Measurements from ENCODE around the gene GAS2L2. TPM values are rescaled to one million over a fixed set of nuclear protein-coding genes. Genes with fewer than 3 reads are reported as not detected.

Gene GAS2L2
- total and polyA plus RNA-seq, 7 donors: 0.06 TPM; not detected in 6

GRCh38 chr17:35728551-35728950 lies 24.5 kb downstream of the GAS2L2 start:
- no peak overlapping the region for H3K4me3 ChIP-seq
- peaks cover 0 to 24% (median 14%) of the 10 kb centered on the region in 4 donors for H3K36me3 ChIP-seq
- no peak overlapping the region for H3K27ac ChIP-seq
- H3K27me3 ChIP-seq: no peaks in the 10 kb centered on the region
- H3K4me1 ChIP-seq: peaks cover 0 to 43% (median 36%) of the 10 kb centered on the region in 4 donors
- TF ChIP-seq CTCF (IDR thresholded peaks at IDR 0.05) (no peak), POLR2AphosphoS5 (IDR thresholded peaks at IDR 0.05) (no peak), EP300 (IDR thresholded peaks at IDR 0.05) (no peak), POLR2A (IDR thresholded peaks at IDR 0.05) (no peak)
- intact Hi-C loops (cut with DNase I): no loop called here
- no peak for DNase-seq
- no peaks in the 10 kb centered on the region for H3K9me3 ChIP-seq
- WGBS, 2 donors: 94 to 96% methylated on average over 3 of the region's 3 CpGs

DNA sequence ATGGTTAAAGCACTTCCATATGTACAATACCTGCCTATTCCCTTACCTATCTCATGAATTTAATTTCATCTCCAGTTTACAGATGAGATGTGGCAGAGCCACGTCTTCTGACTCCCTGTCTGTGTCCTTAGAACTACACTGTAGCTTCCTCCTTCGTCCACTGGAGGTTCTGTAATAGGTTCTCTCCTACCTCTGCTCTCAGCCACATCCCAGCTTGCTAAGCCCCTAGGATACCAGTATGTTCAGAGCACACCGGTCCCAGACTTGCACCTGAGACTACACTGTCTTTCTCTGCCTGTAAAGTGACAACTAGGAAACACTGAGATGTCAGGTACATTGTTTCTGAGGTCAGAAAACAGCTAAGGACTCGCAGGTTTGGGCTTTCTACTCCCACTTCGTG lies 25.4 kb downstream of the GAS2L2 start:
- Histone ChIP-seq H3K36me3 (peaks cover 0 to 32% (median 16%) of the 10 kb centered on the region in 4 donors), H3K4me3 (no peak overlapping the region), H3K27me3 (no peaks in the 10 kb centered on the region), H3K9me3 (no peaks in the 10 kb centered on the region), H3K4me1 (peaks cover 0 to 42% (median 35%) of the 10 kb centered on the region in 4 donors), H3K27ac (peak overlapping the region in 1 of 4 donors; percentile 71)
- no peak for DNase-seq
- 73 to 89% methylated on average over 5 of the region's 5 CpGs for WGBS, 2 donors
- TF ChIP-seq POLR2A (IDR thresholded peaks at IDR 0.05) (no peak), POLR2AphosphoS5 (IDR thresholded peaks at IDR 0.05) (no peak), CTCF (IDR thresholded peaks at IDR 0.05) (no peak), EP300 (IDR thresholded peaks at IDR 0.05) (no peak)
- intact Hi-C loops (cut with DNase I): no loop called here

GRCh38 chr17:35726953-35727460 lies 26.0 kb downstream of the GAS2L2 start:
- no peaks in the 10 kb centered on the region for H3K9me3 ChIP-seq
- no peaks in the 10 kb centered on the region for H3K27me3 ChIP-seq
- peaks cover 0 to 34% (median 16%) of the 10 kb centered on the region in 4 donors for H3K36me3 ChIP-seq
- intact Hi-C loops (cut with DNase I): no loop called here
- no peak overlapping the region for H3K4me3 ChIP-seq
- peaks cover 0 to 36% (median 29%) of the 10 kb centered on the region in 4 donors for H3K4me1 ChIP-seq
- WGBS, 2 donors: 40 to 74% methylated on average over 5 of the region's 5 CpGs
- DNase-seq: no peak
- H3K27ac ChIP-seq: peak overlapping the region; percentile 15 to 71 (median 40)
- TF ChIP-seq EP300 (IDR thresholded peaks at IDR 0.05) (no peak), POLR2A (IDR thresholded peaks at IDR 0.05) (no peak), CTCF (IDR thresholded peaks at IDR 0.05) (no peak), POLR2AphosphoS5 (IDR thresholded peaks at IDR 0.05) (no peak)

DNA sequence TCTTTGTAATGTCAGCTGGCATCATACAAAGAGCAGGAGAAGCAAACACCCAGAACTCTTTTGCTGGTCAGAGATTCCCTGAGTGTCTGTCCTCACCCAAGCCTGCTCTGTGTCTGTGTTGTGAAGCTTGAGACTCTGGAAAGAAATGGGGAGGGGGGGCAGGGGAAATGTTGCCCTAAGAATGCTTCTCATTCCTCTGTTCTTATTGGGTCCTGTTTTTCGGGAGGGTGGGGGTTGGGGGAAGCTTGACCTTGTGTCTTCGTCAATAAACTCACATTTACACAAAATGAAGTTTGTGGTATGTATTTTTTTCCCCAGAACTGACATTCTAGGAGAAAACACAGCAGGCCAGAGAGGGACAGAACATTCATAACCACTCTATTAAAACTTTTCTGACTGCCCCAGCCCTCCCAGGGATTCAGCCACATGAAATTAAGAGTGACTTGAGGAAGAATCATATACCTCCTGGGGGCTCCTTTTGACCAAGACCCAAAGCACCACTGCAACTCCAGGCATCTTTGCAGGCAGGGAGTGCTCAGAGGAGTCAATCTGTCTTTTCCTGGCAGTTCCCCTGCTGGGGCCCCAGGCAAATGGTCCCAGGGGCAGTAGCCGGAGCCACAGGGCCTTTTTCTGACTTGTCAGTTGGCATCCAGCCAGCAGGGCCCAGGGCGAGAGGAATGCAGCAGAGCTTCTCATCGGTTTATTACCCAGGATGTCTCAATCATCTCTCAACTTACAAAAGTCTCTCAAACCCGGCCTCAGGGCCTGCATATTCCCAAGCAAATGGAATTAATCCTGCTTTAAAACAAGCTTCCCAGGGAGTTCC lies 26.7 kb downstream of the GAS2L2 start:
- Histone ChIP-seq H3K9me3 (no peaks in the 10 kb centered on the region), H3K36me3 (peaks cover 0 to 41% (median 16%) of the 10 kb centered on the region in 4 donors), H3K27me3 (no peaks in the 10 kb centered on the region), H3K4me1 (peaks cover 0 to 32% (median 26%) of the 10 kb centered on the region in 4 donors), H3K27ac (peak overlapping the region; percentile 15 to 71 (median 40)), H3K4me3 (no peak overlapping the region)
- 32 to 55% methylated on average over 6 of the region's 6 CpGs for WGBS, 2 donors
- DNase-seq: no peak
- no peak for TF ChIP-seq POLR2A (IDR thresholded peaks at IDR 0.05)
- no peak for TF ChIP-seq POLR2AphosphoS5 (IDR thresholded peaks at IDR 0.05)
- TF ChIP-seq CTCF (IDR thresholded peaks at IDR 0.05): no peak
- no peak for TF ChIP-seq EP300 (IDR thresholded peaks at IDR 0.05)
- intact Hi-C loops (cut with DNase I): no loop called here

Measured in sigmoid colon (tissue), 7 donors.